ENCODE measurements around the gene ADCY2. TPM values are rescaled to one million over a fixed set of nuclear protein-coding genes. Genes with fewer than 3 reads are reported as not detected.

ADCY2 gene
- total RNA-seq, 4 donors from 2014 or later, result 5.7 to 18.5 (median 7.8) TPM

GRCh38 chr5:7728076-7728475 is 332.1 kb downstream of the ADCY2 start:
- TF ChIP-seq CTCF (IDR thresholded peaks at IDR 0.05; ENCODE audit: low read depth), result no peak

- no peak for TF ChIP-seq CTCF (IDR thresholded peaks at IDR 0.05; ENCODE audit: low read depth)
These were observed 345.6 kb downstream of the ADCY2 start for GRCh38 chr5:7741415-7742065.

DNA sequence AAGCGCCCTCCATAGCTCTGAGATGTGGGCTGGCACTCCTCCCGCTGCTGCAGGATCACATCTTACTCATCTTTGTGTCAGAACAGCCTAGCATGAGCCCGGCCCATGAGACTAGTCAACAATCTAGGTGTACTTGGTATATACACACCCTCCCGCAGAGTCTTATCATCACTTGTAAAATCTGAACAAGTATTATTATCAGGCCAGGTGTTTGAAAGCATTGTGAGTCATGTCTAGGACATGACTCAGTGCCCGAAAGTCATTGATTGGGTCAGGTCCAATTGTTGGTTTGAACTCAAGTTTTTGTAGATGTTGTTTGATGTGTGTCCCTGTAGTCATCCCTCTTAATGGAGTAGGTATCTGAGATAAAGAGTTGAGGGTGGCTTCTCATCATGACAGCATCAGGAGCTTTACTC is 346.3 kb downstream of the ADCY2 start:
- TF ChIP-seq CTCF (IDR thresholded peaks at IDR 0.05; ENCODE audit: low read depth), result no peak

GRCh38 chr5:7745882-7746610 is 350.1 kb downstream of the ADCY2 start:
- TF ChIP-seq CTCF (IDR thresholded peaks at IDR 0.05; ENCODE audit: low read depth), result no peak

- no peak for TF ChIP-seq CTCF (IDR thresholded peaks at IDR 0.05; ENCODE audit: low read depth)
These were observed 351.8 kb downstream of the ADCY2 start for GRCh38 chr5:7747728-7748127.

DNA sequence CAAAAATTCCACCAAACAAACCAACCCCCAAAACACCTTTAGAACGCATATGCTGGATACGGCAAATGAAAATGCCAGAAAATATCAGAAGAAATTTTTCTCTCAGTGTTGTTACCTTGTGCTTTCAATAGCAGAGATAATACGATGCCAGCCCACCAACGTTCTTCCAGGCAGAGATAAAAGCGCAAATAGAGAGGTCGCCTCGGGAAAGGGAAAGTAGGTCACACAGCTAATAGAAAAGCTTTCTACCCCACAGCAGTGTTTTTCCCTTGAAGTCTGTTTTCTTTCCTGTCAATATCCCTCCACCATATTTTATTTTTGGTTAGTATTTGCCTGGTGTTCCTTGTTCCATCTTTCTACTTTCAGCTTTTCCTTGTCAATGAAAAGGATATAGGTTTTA is 353.7 kb downstream of the ADCY2 start:
- no peak for TF ChIP-seq CTCF (IDR thresholded peaks at IDR 0.05; ENCODE audit: low read depth)

DNA sequence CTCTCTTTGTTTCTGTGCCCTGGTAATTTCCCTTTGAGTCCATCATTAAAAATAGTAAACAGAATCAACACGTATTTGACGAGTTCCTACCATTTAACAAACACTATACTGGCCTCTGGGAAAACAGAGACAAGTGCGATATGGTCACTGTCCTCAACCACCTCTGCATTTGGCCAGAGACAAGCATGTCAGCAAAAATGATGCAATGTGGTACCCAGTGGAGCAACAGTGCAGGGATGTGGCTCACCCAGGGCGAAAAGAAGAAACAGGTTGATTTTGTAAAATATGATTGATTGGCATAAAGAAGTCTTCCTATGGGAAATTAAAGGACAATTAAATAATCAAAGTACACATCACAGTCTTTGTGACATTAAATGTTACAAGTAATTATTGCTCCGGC is 355.9 kb downstream of the ADCY2 start:
- no peak for TF ChIP-seq CTCF (IDR thresholded peaks at IDR 0.05; ENCODE audit: low read depth)
